Adrenal gland (tissue), 12 donors: ENCODE results near the gene EFHD1. TPM values are rescaled to one million over a fixed set of nuclear protein-coding genes. Genes with fewer than 3 reads are reported as not detected.
"Not testable (repeated sequence)": the region's sequence is repeated elsewhere in the genome, so short reads cannot be mapped to it uniquely, and the experiment has no call there.

Source experiments
- DNase-seq, 7 donors: peaks; one replicate each; pipeline ENCODE4 v3.0.0-alpha.2; 2019 to 2020
- H3K27ac ChIP-seq, 5 donors: fragments of 200-600 bp; sonication (generic) in 4 of 5; 1 replicate in 3 of 5; 2 replicates in 2 of 5; pipeline versions ENCODE4 v1.5.1 to v1.8.0; 2016 to 2020; ENCODE audit warnings: mild to moderate bottlenecking in 1 of 5
- H3K27me3 ChIP-seq: fragments of 200-600 bp; 2 replicates; pipeline ENCODE4 v1.8.0; 2021
- H3K36me3 ChIP-seq, 2 donors: fragments of 200-600 bp; replicated peaks in 1 of 2; 1 replicate in 1 of 2; 2 replicates in 1 of 2; pipeline versions ENCODE4 v1.5.1 to v1.8.0; 2018 to 2022
- H3K4me1 ChIP-seq, 2 donors: fragments of 200-600 bp; replicated peaks in 1 of 2; 1 replicate in 1 of 2; 2 replicates in 1 of 2; pipeline versions ENCODE4 v1.5.1 to v1.8.0; 2018 to 2021
- H3K4me3 ChIP-seq, 4 donors: fragments of 200-600 bp; sonication (generic) in 3 of 4; one replicate each; pipeline ENCODE4 v1.5.1; 2016 to 2018
- H3K9me3 ChIP-seq, 3 donors: fragments of 200-600 bp; sonication (generic) in 1 of 3; replicated peaks in 1 of 3; 1 replicate in 2 of 3; 2 replicates in 1 of 3; pipeline versions ENCODE4 v1.5.1 to v1.8.0; 2016 to 2021
- POLR2A ChIP-seq, 2 donors: fragments of 450-650 bp; IDR thresholded peaks; one replicate each; pipeline ENCODE4 v1.6.1; 2017; ENCODE audit warnings: antibody characterized with exemption in 2 of 2, mild to moderate bottlenecking in 2 of 2, moderate library complexity in 1 of 2
- WGBS, 4 donors: extraction: QIAGEN DNeasy Blood & Tissue Kit in 2 of 4; methylation state at CpG; one replicate each; pipeline versions ENCODE4 v1.1.5 to v1.1.7; 2013 to 2017; 5-methylcytosine and 5-hydroxymethylcytosine counted together
- intact Hi-C, 2 donors: fragments of 100-400 bp; cut with DNase I; formaldehyde crosslinking; loops; one replicate each; pipeline versions ENCODE4 v1.14.1 to v1.15.0; 2022 to 2023
- polyA plus RNA-seq, 3 donors: library from polyadenylated mRNA; stranded (reverse); fragments of 200-250 nt in 2 of 3; fragments of 350-450 nt in 1 of 3; fragmentation: Illumina TruSeq in 1 of 3; extraction: RNeasy Lipid Tissue Mini Kit (QIAGEN cat#74804) in 1 of 3; gene quantifications; one replicate each; pipeline ENCODE4 v1.2.3, GENCODE V29; 2013 to 2014
- total RNA-seq, 9 donors: library from RNA; depleted of rRNA in 4 of 9; stranded (reverse); fragments of >200 nt in 4 of 9; fragments of 120-200 nt in 1 of 9; fragmentation: NEBNext Ultra II Directional in 1 of 9; extraction: Animal tissue kit (Norgen Biotek cat#: 25700) in 1 of 9; gene quantifications; one replicate each; pipeline versions ENCODE4 v1.1.0 to v1.2.4, GENCODE V29; 2013 to 2023
- TF ChIP-seq, protein P1 (sequence below), 6 experiments: fragments of 450-650 bp in 4 of 6; fragments of 200-600 bp in 2 of 6; sonication (generic) in 1 of 6; IDR thresholded peaks; 1 replicate in 5 of 6; 2 replicates in 1 of 6; pipeline versions ENCODE4 v1.5.1 to v1.8.0; 2016 to 2021; ENCODE audit warnings: antibody characterized with exemption in 6 of 6, mild to moderate bottlenecking in 2 of 6, moderate library complexity in 1 of 6
- donor health status: healthy with polysubstance abuse.
- donor health status: Bipolar disorder and iron deficiency.
- donor health status: DM: yes; HTN: yes; CAD: no.
- donor health status: DM: no; HTN: no; CAD: no.
- donor health status: DM: no; HTN: no; CAD: no.
- donor health status: DM: yes; HTN: yes; CAD: no.

EFHD1 gene
- total and polyA plus RNA-seq, 12 donors = 0.50 to 12.9 (median 6.3) TPM

GRCh38 chr2:232634206-232635150 is 1.1 kb downstream of the EFHD1 start:
- Histone ChIP-seq H3K36me3 (no peaks in the 10 kb centered on the region), H3K4me3 (peak overlapping the region in 1 of 4 donors; percentile 62), H3K4me1 (peaks cover 11 to 19% of the 10 kb centered on the region in 2 donors), H3K27me3 (peaks cover 14% of the 10 kb centered on the region), H3K27ac (peak overlapping the region in 1 of 5 donors; percentile 59), H3K9me3 (no peaks in the 10 kb centered on the region)
- 22 to 29% (median 29%) methylated on average over 33 to 61 of the region's 61 CpGs for WGBS, 4 donors
- intact Hi-C loops = no loop called here
- no peak for DNase-seq
- TF ChIP-seq POLR2A (IDR thresholded peaks at IDR 0.05) = no peak
- TF ChIP-seq, protein P1, sequence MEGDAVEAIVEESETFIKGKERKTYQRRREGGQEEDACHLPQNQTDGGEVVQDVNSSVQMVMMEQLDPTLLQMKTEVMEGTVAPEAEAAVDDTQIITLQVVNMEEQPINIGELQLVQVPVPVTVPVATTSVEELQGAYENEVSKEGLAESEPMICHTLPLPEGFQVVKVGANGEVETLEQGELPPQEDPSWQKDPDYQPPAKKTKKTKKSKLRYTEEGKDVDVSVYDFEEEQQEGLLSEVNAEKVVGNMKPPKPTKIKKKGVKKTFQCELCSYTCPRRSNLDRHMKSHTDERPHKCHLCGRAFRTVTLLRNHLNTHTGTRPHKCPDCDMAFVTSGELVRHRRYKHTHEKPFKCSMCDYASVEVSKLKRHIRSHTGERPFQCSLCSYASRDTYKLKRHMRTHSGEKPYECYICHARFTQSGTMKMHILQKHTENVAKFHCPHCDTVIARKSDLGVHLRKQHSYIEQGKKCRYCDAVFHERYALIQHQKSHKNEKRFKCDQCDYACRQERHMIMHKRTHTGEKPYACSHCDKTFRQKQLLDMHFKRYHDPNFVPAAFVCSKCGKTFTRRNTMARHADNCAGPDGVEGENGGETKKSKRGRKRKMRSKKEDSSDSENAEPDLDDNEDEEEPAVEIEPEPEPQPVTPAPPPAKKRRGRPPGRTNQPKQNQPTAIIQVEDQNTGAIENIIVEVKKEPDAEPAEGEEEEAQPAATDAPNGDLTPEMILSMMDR (IDR thresholded peaks at IDR 0.05) = no peak

- H3K9me3 ChIP-seq, H3K36me3 ChIP-seq, DNase-seq, intact Hi-C loops, H3K27ac ChIP-seq: not testable (repeated sequence)
- Histone ChIP-seq H3K4me3 (peak overlapping the region in 1 of 4 donors; percentile 62), H3K4me1 (peaks cover 11 to 19% of the 10 kb centered on the region in 2 donors), H3K27me3 (peaks cover 14% of the 10 kb centered on the region)
- 92 to 98% (median 97%) methylated on average over 10 of the region's 10 CpGs for WGBS, 4 donors
Measured at GRCh38 chr2:232635376-232635775, 2.0 kb downstream of the EFHD1 start.

GRCh38 chr2:232635820-232636219 is 2.4 kb downstream of the EFHD1 start:
- Histone ChIP-seq H3K36me3 (no peaks in the 10 kb centered on the region), H3K4me3 (no peak overlapping the region), H3K27ac (no peak overlapping the region), H3K4me1 (peaks cover 11 to 19% of the 10 kb centered on the region in 2 donors), H3K9me3 (no peaks in the 10 kb centered on the region), H3K27me3 (peaks cover 14% of the 10 kb centered on the region)
- no peak for DNase-seq
- WGBS, 4 donors = 92 to 100% (median 97%) methylated on average over 4 of the region's 4 CpGs
- intact Hi-C loops = no loop called here
- TF ChIP-seq POLR2A (IDR thresholded peaks at IDR 0.05) = no peak
- TF ChIP-seq, protein P1 (IDR thresholded peaks at IDR 0.05) = no peak

DNA sequence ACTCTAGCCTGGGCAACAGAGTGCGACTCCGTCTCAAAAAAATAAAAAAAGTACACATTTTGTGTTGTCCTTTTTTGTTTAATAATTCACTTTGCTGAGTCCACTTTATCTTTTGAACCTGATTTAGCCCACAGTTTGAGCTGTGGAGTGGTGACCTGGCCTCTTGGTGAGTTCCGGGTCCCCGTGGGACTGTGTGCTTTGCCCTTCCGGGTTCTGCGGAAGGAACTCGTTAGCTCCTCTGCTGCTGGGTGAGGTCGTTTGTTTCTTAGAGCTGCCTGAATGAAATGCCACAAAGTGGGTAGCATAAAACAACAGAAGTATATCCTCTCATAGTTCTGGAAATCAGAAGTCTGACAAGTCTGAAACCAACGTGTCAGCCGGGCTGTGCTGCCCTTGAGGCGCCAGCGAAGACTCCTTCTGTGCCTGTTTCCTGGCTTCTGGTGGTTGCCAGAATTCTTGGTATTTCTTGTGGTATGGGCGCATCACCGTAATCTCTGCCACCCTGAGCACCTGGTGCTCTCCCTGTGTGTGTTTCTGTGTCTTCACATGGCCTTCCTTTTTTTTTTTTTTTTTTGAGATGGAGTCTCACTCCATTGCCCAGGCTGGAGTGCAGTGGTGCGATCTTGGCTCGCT is 3.5 kb downstream of the EFHD1 start:
- no peak for TF ChIP-seq POLR2A (IDR thresholded peaks at IDR 0.05)
- Histone ChIP-seq H3K27ac (no peak overlapping the region), H3K4me1 (peaks cover 11 to 19% of the 10 kb centered on the region in 2 donors), H3K36me3 (no peaks in the 10 kb centered on the region), H3K9me3 (no peaks in the 10 kb centered on the region), H3K27me3 (peaks cover 13% of the 10 kb centered on the region), H3K4me3 (no peak overlapping the region)
- intact Hi-C loops = no loop called here
- no peak for DNase-seq
- WGBS, 4 donors = 76 to 85% (median 83%) methylated on average over 16 of the region's 16 CpGs

DNA sequence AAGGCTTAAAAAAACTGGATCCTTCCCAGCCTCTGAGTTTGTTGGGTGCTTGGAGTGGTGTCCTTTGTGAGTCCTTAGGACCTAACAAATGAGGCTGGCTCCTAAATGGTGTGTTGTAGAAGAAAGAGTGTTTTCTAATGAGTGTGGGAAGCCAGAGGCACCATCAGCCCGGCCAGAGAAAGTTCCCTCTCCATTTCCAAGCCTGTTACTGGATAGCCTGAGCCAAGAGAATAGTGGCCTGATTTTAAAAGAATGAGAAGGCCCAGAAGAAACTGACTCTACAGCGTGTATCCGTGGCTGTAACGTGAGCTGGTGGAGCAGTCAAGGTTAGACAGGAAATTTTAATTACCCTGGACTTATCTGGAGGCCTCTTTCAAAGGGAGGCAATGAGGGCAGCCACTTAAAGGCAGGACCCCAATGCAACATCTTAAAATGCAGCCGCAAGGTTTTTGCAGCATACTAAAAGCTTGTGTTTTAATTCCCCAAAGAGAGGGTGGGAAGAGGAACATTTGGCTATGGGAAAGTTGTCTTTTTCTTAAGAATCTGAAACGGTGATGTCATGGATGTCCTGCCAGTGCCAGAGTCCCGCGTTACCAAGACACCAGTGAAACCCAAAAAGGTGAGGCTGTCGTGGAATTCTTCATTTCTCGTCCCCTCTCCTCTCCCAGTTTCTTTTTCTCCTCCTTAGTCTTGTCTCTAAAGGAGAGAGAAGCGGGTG is 4.6 kb downstream of the EFHD1 start:
- peaks cover 2% of the 10 kb centered on the region for H3K27me3 ChIP-seq
- no peaks in the 10 kb centered on the region for H3K9me3 ChIP-seq
- 58 to 77% (median 65%) methylated on average over 11 of the region's 11 CpGs for WGBS, 4 donors
- H3K4me1 ChIP-seq = peaks cover 8 to 11% of the 10 kb centered on the region in 2 donors
- H3K36me3 ChIP-seq = no peaks in the 10 kb centered on the region
- no peak overlapping the region for H3K4me3 ChIP-seq
- intact Hi-C loops = no loop called here
- H3K27ac ChIP-seq = no peak overlapping the region
- TF ChIP-seq POLR2A (IDR thresholded peaks at IDR 0.05) = no peak
- TF ChIP-seq, protein P1 (IDR thresholded peaks at IDR 0.05) = no peak
- DNase-seq = no peak
